Stimulated activated CD4-positive, alpha-beta T cell treated with anti-CD3 and anti-CD28 coated beads, Interleukin-1b, Interleukin-23, amount 100 ng/mL, for 48 hours (primary cell): Measurements from ENCODE around the gene NBPF1.
"Not testable (repeated sequence)": the region's sequence is repeated elsewhere in the genome, so short reads cannot be mapped to it uniquely, and the experiment has no call there.

Experiments used
- DNase-seq: peaks from one replicate; pipeline ENCODE4 v3.0.0-alpha.2; 2020

The NBPF1 gene

DNA sequence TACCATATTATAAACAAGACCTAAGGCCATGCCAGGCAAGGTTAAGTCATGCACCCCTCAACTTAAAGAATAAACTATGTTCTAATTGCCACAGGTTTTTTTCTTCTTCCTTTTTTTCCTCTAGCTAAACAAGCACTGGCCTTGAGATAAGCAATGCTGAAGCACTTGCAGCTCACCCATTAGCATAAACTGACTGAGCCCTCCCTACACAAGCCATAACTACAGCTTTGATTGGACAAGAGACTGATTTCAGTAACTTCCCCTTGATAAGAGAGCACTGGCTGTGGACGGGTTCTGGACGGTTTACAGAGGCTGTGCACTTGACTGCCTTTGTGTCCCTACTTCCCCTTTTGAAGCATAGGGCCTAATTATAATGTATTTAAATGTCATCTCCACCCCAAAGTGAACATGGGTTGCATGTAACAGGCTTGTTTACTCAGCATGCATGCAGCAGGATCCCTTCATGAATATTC lies 72.9 kb downstream of the NBPF1 start:
- DNase-seq, result not testable (repeated sequence)

DNA sequence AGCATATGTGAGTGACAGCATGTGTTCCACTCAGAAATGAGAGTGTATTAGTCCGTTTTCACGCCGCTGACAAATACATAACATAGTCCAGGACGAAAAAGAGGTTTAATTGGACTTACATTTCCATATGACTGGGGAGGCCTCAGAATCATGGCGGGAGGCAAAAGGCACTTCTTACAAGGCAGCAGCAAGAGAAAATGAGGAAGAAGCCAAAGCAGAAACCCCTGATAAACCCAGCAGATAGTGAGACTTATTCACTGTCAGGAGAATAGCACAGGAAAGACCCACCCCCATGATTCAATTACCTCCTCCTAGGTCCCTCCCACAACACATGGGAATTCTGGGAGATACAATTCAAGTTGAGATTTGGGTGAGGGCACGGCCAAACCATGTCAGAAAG lies 75.8 kb downstream of the NBPF1 start:
- not testable (repeated sequence) for DNase-seq

DNA sequence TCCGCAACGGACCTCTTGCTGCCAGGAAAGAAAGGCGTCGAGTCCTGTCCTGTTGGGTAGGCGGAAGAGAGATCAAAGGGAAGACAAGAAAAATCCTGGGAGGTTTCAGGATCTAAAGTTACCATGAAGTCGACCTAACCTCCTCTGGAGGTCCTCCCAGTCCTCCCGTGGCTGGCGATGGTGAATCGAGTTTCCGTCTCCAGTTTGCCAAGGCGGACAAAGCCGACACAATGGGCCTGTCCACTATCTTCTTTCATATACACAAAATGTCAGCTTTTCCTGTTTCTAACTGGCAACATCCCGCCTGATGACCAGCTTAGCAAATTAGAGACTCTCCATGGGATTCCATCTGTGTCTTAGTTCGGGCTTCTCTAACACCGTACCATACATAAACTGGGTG lies 76.6 kb downstream of the NBPF1 start:
- not testable (repeated sequence) for DNase-seq

DNA sequence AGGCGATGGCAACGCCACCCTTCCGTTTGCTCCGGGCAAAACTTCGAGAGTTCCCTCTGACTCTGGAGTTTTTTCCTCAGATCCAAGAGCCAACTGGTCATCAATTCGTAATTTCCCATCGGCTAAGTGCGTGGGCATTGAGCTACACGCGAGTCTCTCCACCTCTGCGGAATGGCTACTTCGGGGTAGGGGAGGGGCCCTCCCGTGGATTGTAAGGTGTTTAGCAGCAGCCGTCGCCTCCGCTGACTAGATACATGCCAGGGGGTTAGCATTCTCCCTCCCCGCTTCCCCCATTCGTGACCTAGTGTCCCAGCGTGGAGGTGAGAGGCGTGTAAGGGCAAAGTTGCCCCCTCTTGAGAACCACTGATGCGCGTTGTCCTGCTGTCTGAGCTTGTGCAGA lies 77.5 kb downstream of the NBPF1 start:
- not testable (repeated sequence) for DNase-seq

DNA sequence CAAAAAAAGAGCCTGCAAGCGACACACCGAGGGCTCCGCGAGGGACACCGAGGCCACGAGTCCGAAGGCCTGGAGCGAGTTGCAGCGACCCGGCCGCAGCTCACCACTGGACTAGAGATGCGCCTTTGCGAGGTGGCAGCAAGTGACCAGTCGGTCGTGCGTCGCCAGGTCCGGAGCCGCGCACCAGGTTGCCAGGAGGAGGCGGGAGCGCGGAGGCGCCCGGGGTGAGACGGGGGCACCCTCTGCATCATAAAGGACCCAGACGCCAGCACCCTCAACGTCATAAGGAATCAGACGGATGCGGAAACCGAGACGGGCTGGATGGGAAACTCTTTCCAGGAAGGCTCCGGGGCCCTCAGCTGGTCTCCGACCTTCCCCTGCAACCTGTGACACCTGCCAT lies 77.9 kb downstream of the NBPF1 start:
- DNase-seq, result not testable (repeated sequence)

DNA sequence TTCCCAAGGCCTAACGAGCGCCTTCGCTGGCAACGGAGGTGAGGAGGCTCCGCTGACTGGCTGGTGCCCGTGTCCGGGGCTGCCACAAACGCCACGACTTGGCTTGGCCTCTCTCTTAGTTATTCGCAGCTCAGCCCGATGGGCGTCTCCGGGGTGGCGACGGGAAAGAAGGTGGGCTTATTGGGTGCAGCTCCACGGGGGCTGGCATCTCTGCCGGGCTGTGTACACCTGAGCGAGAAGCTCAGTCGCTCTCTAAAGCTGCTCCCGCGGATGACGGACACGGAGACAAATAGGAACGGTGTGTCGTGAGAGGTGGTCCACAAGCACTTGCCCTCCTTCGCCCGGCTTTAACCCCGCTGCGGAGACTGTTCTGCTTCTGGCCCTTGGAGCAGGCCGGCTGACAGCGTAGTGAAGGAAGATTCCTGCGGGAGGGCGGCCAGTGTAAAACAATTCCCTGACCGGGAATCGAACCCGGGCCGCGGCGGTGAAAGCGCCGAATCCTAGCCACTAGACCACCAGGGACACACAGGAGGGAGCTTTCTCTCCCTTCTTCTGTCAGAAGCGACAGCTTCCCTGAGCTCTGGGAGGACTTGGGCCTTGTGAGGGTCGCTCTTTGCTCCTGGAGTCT lies 78.4 kb downstream of the NBPF1 start:
- peak; percentile 63 for DNase-seq

DNA sequence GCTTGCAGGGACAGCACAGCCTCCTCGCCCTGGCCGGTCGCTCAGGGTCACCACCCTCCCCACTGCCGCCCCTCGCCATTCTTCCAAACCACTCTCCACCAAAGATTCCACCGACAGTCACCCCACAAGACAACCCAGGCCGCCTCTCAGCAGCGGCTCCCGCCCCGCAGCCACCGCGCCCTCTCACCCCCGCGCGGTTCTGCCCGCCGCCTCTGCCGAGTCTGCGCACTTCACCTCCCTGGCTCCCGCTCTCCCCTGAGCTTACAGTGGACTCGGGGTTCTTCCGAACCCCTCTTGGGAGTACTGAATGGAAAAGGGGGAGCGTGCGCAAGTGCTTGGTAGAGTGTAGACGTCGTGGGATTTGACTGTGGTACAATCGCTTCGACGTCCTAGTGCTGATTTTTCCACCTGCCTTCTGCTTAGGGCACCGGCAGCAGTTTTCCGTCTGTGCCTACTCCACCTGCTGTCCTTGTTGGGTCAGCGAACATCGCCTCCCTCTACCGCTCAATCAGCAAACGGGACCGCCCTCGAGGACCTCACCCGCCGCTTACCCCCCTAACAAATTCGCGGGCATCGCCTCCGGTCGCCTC lies 79.0 kb downstream of the NBPF1 start:
- not testable (repeated sequence) for DNase-seq

DNA sequence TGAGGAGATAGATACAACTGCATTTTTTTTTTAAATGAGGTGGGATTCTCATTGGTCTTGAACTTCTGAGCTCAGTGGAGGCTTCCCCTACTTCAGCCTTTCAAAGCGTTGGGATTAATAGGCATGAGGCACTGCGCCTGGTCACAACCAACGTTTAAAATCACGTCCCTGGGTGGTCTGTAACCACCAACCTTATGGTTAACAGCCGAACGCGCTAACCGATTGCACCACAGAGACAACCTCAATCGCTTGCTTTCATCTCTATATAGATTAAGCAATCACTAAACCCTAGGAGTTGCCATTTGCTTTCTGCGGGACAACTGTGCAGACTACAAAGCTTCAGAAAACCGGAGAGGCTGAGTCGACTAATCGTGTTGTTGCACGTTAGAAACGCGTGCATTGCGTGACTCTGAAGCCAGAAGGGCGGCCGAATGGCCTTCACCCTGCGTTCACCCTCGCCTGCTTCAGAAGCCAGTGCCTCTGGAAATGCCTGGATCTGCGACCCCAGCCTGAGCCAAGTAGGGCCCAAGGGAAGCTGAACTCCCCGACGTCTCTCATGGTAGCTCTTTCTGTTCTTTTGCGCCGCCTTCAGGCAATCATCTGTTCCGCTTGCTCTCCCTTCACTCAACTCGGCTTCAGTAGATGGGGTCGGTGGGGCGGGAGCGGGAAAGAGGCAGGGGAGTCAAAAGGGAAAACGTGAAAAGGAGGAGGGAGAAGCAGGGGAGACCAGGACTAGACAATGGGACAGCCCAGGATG lies 81.0 kb downstream of the NBPF1 start:
- DNase-seq, result not testable (repeated sequence)

DNA sequence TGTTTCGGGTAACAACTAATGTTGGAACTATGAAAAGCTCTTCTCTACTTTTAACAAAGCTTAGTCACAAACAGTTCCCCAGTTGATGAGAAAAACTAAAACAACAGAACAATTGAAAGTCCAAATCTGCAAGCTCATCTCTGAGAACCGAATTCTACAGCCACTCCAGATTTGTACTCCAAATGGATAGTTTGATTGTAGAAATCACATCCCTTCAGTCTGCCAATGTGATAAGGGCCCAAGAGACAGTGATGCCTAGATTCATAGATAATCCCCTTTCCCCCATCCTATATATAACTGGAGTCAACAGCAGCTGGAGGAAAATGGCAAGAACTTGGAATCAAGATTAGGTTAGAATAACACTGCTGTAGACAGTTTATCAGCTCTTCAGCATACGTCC lies 85.0 kb downstream of the NBPF1 start:
- not testable (repeated sequence) for DNase-seq

DNA sequence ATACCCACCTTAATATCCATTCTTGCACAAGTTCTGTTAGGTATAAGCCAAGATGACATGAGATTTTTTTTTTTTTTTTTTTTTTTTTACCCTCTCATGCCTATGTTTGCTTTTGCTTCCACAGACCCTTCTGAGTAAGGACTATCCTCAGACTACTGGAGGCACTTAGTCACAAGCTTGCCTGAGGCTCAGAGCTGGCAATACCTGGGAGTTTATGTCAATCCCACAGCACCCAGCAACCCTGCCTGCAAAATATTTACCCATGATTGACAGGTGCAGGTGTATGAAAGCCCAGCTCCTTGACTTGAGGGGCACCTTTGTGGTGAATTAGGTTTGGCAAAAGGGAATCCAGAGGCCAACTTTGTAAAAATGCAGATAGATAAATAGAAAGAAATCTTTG lies 87.6 kb downstream of the NBPF1 start:
- not testable (repeated sequence) for DNase-seq

DNA sequence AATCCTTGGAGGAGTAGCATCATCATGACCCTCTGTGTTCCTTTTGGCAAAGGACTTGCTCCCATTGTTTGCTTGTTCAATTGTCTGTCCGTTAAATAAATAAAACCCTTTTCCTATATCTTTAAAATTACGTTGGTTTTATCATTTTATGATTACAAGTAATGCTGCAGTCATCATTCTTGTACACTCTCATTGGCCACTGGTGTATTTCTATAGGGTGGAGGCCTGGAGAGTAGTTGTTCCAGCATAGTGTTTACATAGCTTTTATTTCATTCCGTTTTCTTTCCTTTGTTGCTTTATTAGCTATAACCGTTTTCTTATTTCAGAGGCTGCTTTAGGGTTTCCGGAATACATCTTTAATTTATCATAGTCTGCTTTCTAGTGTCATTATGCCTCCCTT lies 91.7 kb downstream of the NBPF1 start:
- DNase-seq, result not testable (repeated sequence)

DNA sequence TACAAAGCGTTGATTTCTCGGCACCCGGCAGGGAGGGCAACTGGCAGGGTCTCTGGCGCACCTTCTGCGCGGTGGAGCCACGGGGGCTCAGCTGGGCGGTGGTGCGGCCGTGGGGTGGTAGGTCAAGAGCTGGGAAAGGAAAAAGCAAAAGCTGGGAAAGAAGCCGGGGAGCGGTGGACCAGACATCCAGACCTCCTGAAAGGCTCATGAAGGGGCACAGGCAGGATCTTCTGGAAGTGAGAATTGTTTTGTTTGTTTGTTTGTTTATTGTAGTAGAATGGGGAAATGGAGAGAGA lies 92.1 kb downstream of the NBPF1 start:
- DNase-seq, result no peak

DNA sequence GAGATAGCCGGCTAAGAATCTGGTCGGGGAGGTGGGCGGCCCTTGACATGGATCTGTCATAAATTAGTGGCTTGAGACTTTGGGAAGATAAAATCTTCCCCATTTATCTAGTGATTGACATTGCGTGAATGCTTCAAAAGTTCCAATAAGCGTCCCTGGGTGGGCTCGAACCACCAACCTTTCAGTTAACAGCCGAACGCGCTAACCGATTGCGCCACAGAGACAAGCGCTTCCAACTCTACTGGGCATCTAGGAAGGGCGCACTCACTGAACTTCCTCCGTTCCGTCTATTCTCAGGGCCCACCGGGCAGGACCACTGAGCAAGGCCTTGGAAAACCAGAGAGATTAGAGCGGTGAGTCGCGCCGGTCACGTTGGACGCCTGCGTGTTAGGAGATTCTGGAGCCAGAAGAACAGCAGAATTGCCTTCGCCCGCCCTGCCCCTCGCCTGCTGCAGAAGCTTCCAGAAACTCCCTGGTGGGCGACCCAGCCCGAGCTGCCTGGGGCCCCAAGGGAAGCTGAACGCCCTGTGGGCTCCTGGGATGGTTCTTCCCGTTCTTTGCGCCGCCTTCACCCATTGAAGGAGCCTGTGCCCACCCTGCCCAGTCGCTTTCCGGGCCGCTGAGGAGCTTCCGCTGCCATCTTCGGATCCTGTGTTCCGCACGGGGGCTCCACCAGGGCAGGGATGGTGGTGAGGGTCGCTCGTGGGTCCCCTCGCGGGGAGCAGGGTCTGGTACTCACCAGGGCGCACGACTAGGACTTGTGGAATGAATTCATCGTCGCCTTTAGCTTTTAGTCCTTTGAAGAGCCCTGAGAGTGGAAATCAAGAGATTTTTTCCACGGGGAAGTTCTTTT lies 92.7 kb downstream of the NBPF1 start:
- DNase-seq, result not testable (repeated sequence)

DNA sequence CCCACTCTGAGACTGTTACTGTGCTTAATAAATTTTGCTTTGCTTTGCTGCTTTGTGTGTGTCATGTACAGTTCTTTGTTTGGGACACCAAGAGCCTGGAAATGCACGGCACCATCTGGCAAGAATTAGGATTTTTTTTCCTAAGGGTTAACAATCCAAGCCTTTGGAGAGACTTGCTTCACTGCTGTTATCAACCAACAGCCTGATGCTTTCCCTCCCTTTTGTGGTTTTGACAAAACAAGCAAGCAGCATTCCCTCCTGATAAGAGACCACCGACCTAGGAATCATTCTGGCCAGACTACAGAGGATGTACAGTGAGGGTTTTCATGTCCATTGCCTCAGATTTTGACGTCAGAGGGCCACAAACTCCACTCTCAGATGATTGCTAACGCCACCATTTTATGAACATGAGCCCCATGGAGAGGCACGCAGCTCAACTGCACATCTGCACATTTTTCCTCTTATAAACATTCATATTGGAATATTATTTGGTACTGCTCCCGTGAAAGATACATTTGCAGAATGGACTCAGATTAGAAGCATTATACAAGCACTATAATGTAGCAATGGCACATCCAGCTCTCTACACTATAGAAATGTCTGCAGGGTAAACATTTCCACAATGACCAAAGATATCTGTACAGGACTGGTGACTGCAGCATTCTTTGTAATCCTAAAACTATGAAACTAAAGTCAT lies 94.0 kb downstream of the NBPF1 start:
- DNase-seq, result not testable (repeated sequence)

DNA sequence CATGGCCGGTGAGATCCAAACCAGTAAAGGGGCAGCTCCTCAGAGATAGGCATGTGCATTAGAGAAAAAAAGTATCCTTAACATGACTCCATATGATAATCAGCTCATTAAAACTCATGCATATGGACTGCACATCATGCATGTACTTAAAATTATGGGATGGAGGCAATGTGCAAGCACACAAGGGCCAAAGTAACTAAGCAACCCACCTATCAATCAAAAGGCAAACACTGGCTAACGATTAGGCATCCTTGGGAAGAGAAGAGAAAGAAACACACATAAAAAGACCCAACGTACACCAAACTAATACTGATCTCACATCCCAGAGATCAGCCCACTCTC lies 94.5 kb downstream of the NBPF1 start:
- DNase-seq, result not testable (repeated sequence)

DNA sequence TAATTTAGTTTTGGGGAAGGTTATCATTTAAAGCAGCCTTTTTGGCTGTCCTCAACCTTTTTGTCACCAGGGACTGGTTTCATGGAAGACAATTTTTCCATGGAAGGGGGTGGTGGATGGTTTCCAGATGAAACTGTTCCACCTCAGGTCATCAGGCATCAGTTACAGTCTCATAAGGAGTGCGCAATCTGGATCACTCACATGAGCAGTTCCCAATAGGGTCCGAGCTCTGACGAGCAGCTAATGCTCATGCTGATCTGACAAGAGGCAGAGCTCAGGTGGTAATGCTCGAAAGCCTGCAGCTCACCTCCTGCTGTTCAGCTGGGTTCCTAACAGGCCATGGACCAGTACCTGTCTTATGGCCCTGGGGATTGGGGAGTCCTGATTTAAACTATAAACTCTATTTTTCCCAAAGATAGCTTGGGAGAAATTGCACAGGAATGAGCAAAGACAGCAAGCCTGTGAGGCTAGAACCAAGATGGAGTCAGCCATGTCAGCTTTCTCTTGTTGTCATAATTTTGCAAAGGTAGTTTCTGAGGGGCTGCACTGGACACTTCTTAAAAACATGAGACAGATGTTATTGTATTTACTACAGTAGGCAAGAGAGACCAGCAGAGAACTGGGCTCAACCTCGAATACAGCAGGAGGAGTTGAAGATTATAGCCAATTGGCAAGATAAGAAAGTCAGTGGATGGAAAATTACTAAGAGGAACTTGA lies 96.5 kb downstream of the NBPF1 start:
- not testable (repeated sequence) for DNase-seq

DNA sequence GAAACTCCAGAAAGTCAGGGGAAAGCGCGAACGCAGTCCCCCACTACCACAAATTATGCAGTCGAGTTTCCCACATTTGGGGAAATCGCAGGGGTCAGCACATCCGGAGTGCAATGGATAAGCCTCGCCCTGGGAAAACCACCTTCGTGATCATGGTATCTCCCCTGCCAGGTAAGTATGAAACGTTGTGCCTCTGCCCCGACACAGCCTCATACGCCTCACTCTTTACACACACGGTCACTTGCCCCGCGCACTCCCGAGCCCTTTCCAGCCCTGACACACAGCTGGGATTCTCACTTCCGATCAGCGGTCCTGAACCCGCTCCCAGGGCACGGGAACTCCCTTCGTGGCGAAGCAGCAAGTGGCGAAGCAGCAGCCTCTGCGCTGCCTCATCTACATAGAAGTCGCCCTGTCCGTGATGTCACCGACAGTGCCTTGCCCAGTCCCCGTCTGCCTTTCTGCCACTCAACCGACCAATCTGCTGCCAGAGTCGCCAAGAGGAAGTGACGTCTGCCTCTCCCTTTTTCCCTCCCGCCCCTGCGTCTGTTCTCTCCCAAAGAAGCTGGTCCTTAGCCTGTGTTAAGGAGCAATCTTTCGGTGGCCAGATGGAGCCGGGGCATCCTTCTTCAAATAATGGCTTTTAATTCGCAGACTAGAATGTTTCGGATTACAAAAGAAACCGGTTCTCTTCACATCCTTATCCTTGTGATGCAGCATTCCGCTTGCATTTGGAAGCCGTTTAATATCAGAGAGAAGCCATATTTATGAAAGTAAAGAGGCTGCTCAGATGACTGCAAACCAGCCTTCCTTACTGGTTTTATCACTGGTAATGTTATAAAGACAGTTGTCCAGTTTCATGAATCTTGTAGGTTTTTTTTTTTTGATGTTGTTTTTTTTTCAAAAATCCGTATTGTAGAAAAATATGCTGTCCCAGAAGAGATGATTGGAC lies 99.0 kb downstream of the NBPF1 start, which contains the start of gene RNU1-1:
Gene RNU1-1 (minus strand): TSS at position 179 of the 949 bp plus-strand sequence.
- DNase-seq, result peak; percentile 75

DNA sequence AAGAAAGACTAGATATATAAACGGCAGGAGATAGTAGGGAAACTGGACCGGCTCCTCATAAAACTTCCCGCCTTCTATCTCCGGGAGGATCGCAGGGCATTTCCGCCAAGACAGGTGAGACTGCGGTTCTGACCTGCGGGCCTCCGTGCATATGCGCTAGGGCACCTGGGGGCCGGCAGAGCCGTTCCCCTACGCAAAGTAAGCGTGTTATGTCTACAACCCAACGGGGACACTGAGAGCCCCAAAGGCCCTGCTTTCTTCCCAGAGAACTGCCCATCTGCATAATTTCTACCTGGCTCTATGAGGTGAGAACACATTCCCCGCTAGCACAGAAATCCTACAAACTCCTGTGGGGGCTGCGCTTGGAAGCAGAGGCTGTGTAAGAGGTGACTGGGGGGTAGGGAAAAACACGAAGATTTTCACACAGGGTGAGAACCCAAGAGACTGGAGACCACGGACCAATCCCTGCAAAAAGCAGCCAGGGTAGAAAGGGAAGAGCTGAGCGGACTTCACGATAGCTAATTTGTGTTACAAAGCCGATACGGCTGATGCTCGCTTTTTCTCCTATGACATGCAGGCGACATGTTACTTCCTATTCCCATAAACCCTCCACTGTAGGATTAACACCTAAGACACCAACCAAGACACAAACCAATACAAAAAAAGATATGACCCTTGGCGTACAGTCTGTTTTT lies 99.8 kb downstream of the NBPF1 start:
- peak; percentile 88 for DNase-seq

DNA sequence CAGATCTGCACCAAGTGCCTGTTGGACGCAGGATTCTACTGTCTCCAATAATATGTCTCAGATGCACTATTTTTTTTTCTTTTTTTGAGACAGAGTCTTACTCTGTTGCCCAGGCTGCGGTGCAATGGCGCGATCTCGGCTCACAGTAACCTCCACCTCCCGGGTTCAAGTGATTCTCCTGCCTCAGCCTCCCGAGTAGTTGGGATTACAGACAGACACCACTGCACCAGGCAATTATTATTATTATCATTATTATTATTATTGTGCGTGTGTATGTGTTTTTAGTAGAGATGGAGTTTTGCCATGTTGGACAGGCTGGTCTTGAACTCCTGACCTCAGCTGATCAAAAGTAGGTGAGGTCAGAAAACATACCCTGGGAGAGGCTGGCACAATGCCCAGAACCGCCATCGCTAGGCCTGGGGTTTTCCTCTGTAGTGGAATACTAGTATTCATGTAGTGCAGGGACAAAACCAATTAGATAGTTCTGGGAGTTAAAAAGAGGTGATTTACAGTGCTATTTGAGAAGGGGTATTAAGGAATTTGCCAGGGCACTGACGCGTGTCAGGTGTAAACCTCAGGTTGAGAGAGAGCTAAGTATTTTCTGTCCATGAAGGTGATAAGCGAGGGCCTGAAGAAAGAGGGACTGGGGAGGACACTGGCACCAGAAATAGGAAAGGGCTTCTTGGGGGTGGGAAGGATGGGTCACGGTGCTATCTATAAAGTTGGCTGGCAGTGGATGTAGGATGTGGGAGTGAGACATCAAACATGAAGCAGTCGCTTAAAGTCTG lies 100.5 kb downstream of the NBPF1 start:
- DNase-seq, result peak; percentile 44
